Mesendoderm (in vitro differentiated cells): ENCODE measurements around the gene CAPS2.
A peak's percentile ranks its signal among the peaks of the same experiment; 100 is the strongest.

ENCODE experiments used
- DNase-seq: peaks from one replicate; pipeline ENCODE4 v3.0.0; 2013
- H2AK5ac ChIP-seq: 2 replicates; pipeline ENCODE4 v1.6.1; 2013; ENCODE audit warnings: low read length, inconsistent platforms
- H2BK120ac ChIP-seq: 2 replicates; pipeline ENCODE4 v1.6.1; 2013; ENCODE audit warnings: low read depth, mild to moderate bottlenecking, low read length, moderate library complexity, mixed read lengths
- H2BK15ac ChIP-seq: replicated peaks from 2 replicates; pipeline ENCODE4 v1.6.1; 2013; ENCODE audit warnings: low read depth, mild to moderate bottlenecking, moderate library complexity
- H2BK5ac ChIP-seq: 2 replicates; pipeline ENCODE4 v1.6.1; 2013; ENCODE audit warnings: low read length, inconsistent platforms
- H3K18ac ChIP-seq: 2 replicates; pipeline ENCODE4 v1.6.1; 2013; ENCODE audit warnings: mild to moderate bottlenecking, low read length, mixed read lengths
- H3K23ac ChIP-seq: one replicate; pipeline ENCODE4 v1.6.1; 2013; ENCODE audit warnings: low read length
- H3K27ac ChIP-seq: 2 replicates; pipeline ENCODE4 v1.5.1; 2013; ENCODE audit warnings: low read depth, mild to moderate bottlenecking, inconsistent platforms, low read length, moderate library complexity
- H3K27me3 ChIP-seq: 2 replicates; pipeline ENCODE4 v1.6.1; 2013; ENCODE audit warnings: low read length, control low read depth, mild to moderate bottlenecking, inconsistent platforms; ENCODE audit not compliant: insufficient read depth, poor library complexity
- H3K36me3 ChIP-seq: 2 replicates; pipeline ENCODE4 v1.6.1; 2013; ENCODE audit warnings: low read length, inconsistent platforms; ENCODE audit not compliant: control insufficient read depth, insufficient read depth
- H3K4ac ChIP-seq: one replicate; pipeline ENCODE4 v1.6.1; 2013; ENCODE audit warnings: low read depth, mild to moderate bottlenecking, low read length, moderate library complexity
- H3K4me1 ChIP-seq: 2 replicates; pipeline ENCODE4 v1.6.1; 2013; ENCODE audit warnings: low read depth, low read length, inconsistent platforms; ENCODE audit not compliant: control insufficient read depth
- H3K4me2 ChIP-seq: 2 replicates; pipeline ENCODE4 v1.6.1; 2013; ENCODE audit warnings: low read length
- H3K4me3 ChIP-seq: 2 replicates; pipeline ENCODE4 v1.5.1; 2013; ENCODE audit warnings: mild to moderate bottlenecking, low read length
- H3K56ac ChIP-seq: one replicate; pipeline ENCODE4 v1.6.1; 2013; ENCODE audit warnings: low read length
- H3K79me1 ChIP-seq: 2 replicates; pipeline ENCODE4 v1.6.1; 2013; ENCODE audit warnings: low read length, inconsistent platforms
- H3K79me2 ChIP-seq: 2 replicates; pipeline ENCODE4 v1.6.1; 2013; ENCODE audit warnings: mild to moderate bottlenecking, low read length; ENCODE audit not compliant: control insufficient read depth, insufficient read depth
- H3K9ac ChIP-seq: 2 replicates; pipeline ENCODE4 v1.6.1; 2013; ENCODE audit warnings: low read length, inconsistent platforms
- H4K5ac ChIP-seq: one replicate; pipeline ENCODE4 v1.6.1; 2013; ENCODE audit warnings: low read length
- H4K8ac ChIP-seq: one replicate; pipeline ENCODE4 v1.6.1; 2013; ENCODE audit warnings: low read depth, mild to moderate bottlenecking, control low read depth, low read length, moderate library complexity
- WGBS: extraction: QIAGEN DNeasy Blood & Tissue Kit; methylation state at CpG from one replicate; pipeline ENCODE4 v1.1.7; 2013; ENCODE audit warnings: low lambda C conversion rate, missing lambda C conversion rate; ENCODE audit not compliant: insufficient coverage; ENCODE audit errors: extremely low coverage; 5-methylcytosine and 5-hydroxymethylcytosine counted together

CAPS2 gene

DNA sequence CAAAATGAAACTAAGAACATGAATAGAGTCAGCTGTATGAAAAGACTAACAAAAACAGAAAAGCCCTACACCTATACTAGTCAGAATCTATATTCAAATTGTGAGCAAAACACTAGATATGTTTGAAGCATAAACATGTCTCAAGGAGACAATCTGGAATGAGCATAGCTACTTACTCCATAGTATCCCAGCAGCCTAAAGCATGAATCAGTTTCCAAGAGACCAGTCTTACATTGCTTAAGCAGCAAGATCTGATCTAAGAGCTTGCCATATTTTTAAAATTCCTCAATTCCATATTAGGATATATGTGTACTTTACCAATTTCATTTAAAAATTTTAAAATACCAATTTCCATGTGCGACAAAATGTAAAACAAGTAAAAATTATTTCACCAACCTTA, 7.7 kb downstream of the CAPS2 start:
- no peak overlapping the region for H4K8ac ChIP-seq
- no peak overlapping the region for H3K27ac ChIP-seq
- no peaks in the 10 kb centered on the region for H3K36me3 ChIP-seq
- no peak overlapping the region for H2BK120ac ChIP-seq
- H3K56ac ChIP-seq = no peak overlapping the region
- H3K27me3 ChIP-seq = no peaks in the 10 kb centered on the region
- no peak overlapping the region for H4K5ac ChIP-seq
- H3K4me2 ChIP-seq = no peak overlapping the region
- no peak overlapping the region for H3K9ac ChIP-seq
- H3K4me3 ChIP-seq = no peak overlapping the region
- H3K4ac ChIP-seq = no peak overlapping the region
- H3K4me1 ChIP-seq = no peaks in the 10 kb centered on the region
- H3K79me2 ChIP-seq = no peaks in the 10 kb centered on the region
- no peak overlapping the region for H2BK5ac ChIP-seq
- no peak overlapping the region for H3K23ac ChIP-seq
- 0% methylated on average over 1 of the region's 1 CpG for WGBS
- no peak overlapping the region for H2BK15ac ChIP-seq
- H3K79me1 ChIP-seq = no peaks in the 10 kb centered on the region
- H2AK5ac ChIP-seq = no peak overlapping the region
- no peak for DNase-seq
- no peak overlapping the region for H3K18ac ChIP-seq

DNA sequence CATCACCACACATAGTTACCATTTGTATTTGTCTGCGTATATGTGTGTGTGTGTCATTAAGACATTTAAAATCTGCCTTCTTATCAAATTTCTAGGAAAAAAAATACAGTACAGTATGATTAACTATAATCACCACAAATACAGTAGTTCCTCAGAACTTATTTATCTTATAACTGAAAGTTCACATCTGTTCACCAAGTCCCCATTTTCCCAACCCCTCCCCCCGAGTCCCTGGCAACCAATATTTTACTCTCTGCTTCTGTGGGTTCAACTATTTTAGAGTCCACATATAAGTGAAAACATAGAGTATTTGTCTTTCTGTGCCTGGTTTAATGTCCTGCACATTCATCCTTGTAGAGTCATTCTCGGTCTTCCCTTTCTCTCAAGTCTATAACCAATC, 12.3 kb downstream of the CAPS2 start:
- Histone ChIP-seq H3K18ac (no peak overlapping the region), H3K4me3 (no peak overlapping the region), H3K4me1 (no peaks in the 10 kb centered on the region), H2BK5ac (no peak overlapping the region), H2BK120ac (no peak overlapping the region), H3K79me2 (no peaks in the 10 kb centered on the region), H3K36me3 (no peaks in the 10 kb centered on the region), H3K79me1 (no peaks in the 10 kb centered on the region), H2BK15ac (no peak overlapping the region), H4K5ac (no peak overlapping the region), H3K4me2 (no peak overlapping the region), H3K4ac (no peak overlapping the region), H3K27ac (no peak overlapping the region), H4K8ac (no peak overlapping the region), H3K23ac (no peak overlapping the region), H3K27me3 (no peaks in the 10 kb centered on the region), H3K56ac (no peak overlapping the region), H3K9ac (no peak overlapping the region), H2AK5ac (no peak overlapping the region)
- no CpG with 5 or more reads among the region's 3 CpGs for WGBS
- DNase-seq = no peak

DNA sequence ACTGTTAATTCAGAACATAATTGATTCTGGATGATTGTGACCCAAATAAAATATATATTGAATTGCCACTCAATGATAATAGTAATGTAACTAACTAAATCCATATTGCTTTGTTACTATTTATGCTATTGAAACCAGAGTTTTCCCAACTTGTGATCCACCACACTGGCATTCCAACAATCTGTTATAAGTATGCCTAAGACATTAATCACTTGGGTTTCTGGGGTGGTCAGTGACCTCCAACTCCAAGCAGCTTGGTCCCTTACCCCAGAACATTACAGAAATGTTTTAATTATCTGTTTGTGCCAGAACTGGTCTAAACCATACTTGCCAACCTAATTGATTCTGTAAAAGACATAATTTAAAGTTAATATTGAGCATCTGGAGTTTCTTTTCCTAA, 14.6 kb downstream of the CAPS2 start:
- Histone ChIP-seq H3K4me2 (no peak overlapping the region), H3K4me3 (no peak overlapping the region), H3K18ac (no peak overlapping the region), H4K5ac (no peak overlapping the region), H3K56ac (no peak overlapping the region), H3K79me2 (no peaks in the 10 kb centered on the region), H3K27ac (no peak overlapping the region), H2AK5ac (no peak overlapping the region), H3K9ac (no peak overlapping the region), H3K23ac (no peak overlapping the region), H3K79me1 (no peaks in the 10 kb centered on the region), H3K4ac (no peak overlapping the region), H2BK120ac (no peak overlapping the region), H3K4me1 (no peaks in the 10 kb centered on the region), H2BK15ac (no peak overlapping the region), H4K8ac (no peak overlapping the region), H2BK5ac (no peak overlapping the region), H3K27me3 (no peaks in the 10 kb centered on the region), H3K36me3 (no peaks in the 10 kb centered on the region)
- DNase-seq = peak; percentile 6

DNA sequence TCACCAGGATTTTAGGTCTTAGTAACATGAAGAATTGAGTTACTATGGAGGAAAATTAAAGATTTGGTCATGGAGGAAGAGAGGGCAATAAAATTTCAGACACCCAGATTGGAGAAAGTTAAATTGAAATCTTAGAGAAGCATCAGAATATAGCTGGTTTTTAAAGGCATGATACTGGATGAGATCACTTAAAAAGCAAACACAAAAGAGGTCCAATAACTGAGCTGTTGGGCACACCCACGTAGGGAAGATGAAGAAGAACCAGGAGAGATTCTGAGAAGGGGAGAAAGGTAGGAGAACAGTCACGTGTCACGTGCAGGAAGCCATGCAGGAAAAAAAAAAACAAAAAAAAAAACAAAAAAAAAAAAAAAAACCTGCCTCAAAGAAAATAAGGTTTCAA, 18.8 kb downstream of the CAPS2 start:
- no peaks in the 10 kb centered on the region for H3K79me1 ChIP-seq
- no peak overlapping the region for H3K4me3 ChIP-seq
- no peak for DNase-seq
- no peak overlapping the region for H3K9ac ChIP-seq
- H4K8ac ChIP-seq = no peak overlapping the region
- no peak overlapping the region for H4K5ac ChIP-seq
- no peak overlapping the region for H2BK15ac ChIP-seq
- H3K18ac ChIP-seq = no peak overlapping the region
- H3K27me3 ChIP-seq = no peaks in the 10 kb centered on the region
- no peaks in the 10 kb centered on the region for H3K36me3 ChIP-seq
- no peak overlapping the region for H2BK120ac ChIP-seq
- no peak overlapping the region for H3K4me2 ChIP-seq
- no peaks in the 10 kb centered on the region for H3K4me1 ChIP-seq
- WGBS = no CpG with 5 or more reads among the region's 3 CpGs
- no peak overlapping the region for H3K4ac ChIP-seq
- no peak overlapping the region for H3K23ac ChIP-seq
- H3K56ac ChIP-seq = no peak overlapping the region
- H2BK5ac ChIP-seq = no peak overlapping the region
- no peak overlapping the region for H2AK5ac ChIP-seq
- no peak overlapping the region for H3K27ac ChIP-seq
- H3K79me2 ChIP-seq = no peaks in the 10 kb centered on the region

GRCh38 chr12:75308279-75308678, 21.8 kb downstream of the CAPS2 start:
- no peak overlapping the region for H2AK5ac ChIP-seq
- H3K4me2 ChIP-seq = no peak overlapping the region
- no peak overlapping the region for H4K5ac ChIP-seq
- H4K8ac ChIP-seq = no peak overlapping the region
- no peak overlapping the region for H3K56ac ChIP-seq
- no peak overlapping the region for H3K23ac ChIP-seq
- no peaks in the 10 kb centered on the region for H3K4me1 ChIP-seq
- no peak overlapping the region for H3K27ac ChIP-seq
- no peak overlapping the region for H3K4me3 ChIP-seq
- H3K79me2 ChIP-seq = no peaks in the 10 kb centered on the region
- H3K36me3 ChIP-seq = no peaks in the 10 kb centered on the region
- H3K18ac ChIP-seq = no peak overlapping the region
- no peaks in the 10 kb centered on the region for H3K79me1 ChIP-seq
- no peaks in the 10 kb centered on the region for H3K27me3 ChIP-seq
- no peak overlapping the region for H2BK120ac ChIP-seq
- H2BK5ac ChIP-seq = no peak overlapping the region
- no peak for DNase-seq
- no peak overlapping the region for H3K9ac ChIP-seq
- no CpG with 5 or more reads among the region's 2 CpGs for WGBS
- no peak overlapping the region for H2BK15ac ChIP-seq
- H3K4ac ChIP-seq = no peak overlapping the region

- H3K4me1 ChIP-seq = no peaks in the 10 kb centered on the region
- no CpG with 5 or more reads among the region's 56 CpGs for WGBS
These were observed 24.5 kb downstream of the CAPS2 start for GRCh38 chr12:75305412-75306332.

More at GRCh38 chr12:75305412-75306332, 24.5 kb downstream of the CAPS2 start:
- no peak overlapping the region for H3K23ac ChIP-seq
- no peaks in the 10 kb centered on the region for H3K79me2 ChIP-seq
- H4K8ac ChIP-seq = no peak overlapping the region
- no peak overlapping the region for H2BK5ac ChIP-seq
- H2AK5ac ChIP-seq = no peak overlapping the region
- no peak overlapping the region for H3K4me3 ChIP-seq
- H4K5ac ChIP-seq = no peak overlapping the region
- H3K9ac ChIP-seq = no peak overlapping the region
- no peaks in the 10 kb centered on the region for H3K27me3 ChIP-seq
- H3K4ac ChIP-seq = no peak overlapping the region
- H3K56ac ChIP-seq = no peak overlapping the region
- no peak overlapping the region for H2BK15ac ChIP-seq
- no peak overlapping the region for H3K27ac ChIP-seq
- H3K18ac ChIP-seq = no peak overlapping the region
- no peak overlapping the region for H2BK120ac ChIP-seq
- no peak overlapping the region for H3K4me2 ChIP-seq
- no peak for DNase-seq
- H3K79me1 ChIP-seq = no peaks in the 10 kb centered on the region
- no peaks in the 10 kb centered on the region for H3K36me3 ChIP-seq
